Femur (tissue), 1 donor: ENCODE results near the gene NFKB1.
"Not testable (repeated sequence)": the region's sequence is repeated elsewhere in the genome, so short reads cannot be mapped to it uniquely, and the experiment has no call there.

ENCODE experiments used
- DNase-seq: peaks from one replicate; pipeline ENCODE4 v3.0.0-alpha.2; 2017

The NFKB1 gene

GRCh38 chr4:102601586-102602227 is 100.5 kb downstream of the NFKB1 start:
- DNase-seq, result no peak

GRCh38 chr4:102604222-102604940 is 103.2 kb downstream of the NFKB1 start:
- no peak for DNase-seq

- no peak for DNase-seq
These were observed 105.1 kb downstream of the NFKB1 start for GRCh38 chr4:102606261-102606660.

- no peak for DNase-seq
These were observed 105.8 kb downstream of the NFKB1 start for GRCh38 chr4:102606846-102607450.

GRCh38 chr4:102608190-102608589 is 107.0 kb downstream of the NFKB1 start:
- DNase-seq, result no peak

GRCh38 chr4:102610007-102610406 is 108.8 kb downstream of the NFKB1 start:
- DNase-seq, result no peak

GRCh38 chr4:102610476-102610875 is 109.3 kb downstream of the NFKB1 start:
- no peak for DNase-seq

- no peak for DNase-seq
These were observed 111.1 kb downstream of the NFKB1 start for GRCh38 chr4:102612210-102612609.

- no peak for DNase-seq
These were observed 111.7 kb downstream of the NFKB1 start for GRCh38 chr4:102612824-102613366.

GRCh38 chr4:102614801-102615200 is 113.6 kb downstream of the NFKB1 start:
- DNase-seq, result no peak

- DNase-seq, result peak; percentile 33
These were observed 115.5 kb downstream of the NFKB1 start for GRCh38 chr4:102616636-102617035.

GRCh38 chr4:102619021-102619420 is 117.9 kb downstream of the NFKB1 start:
- DNase-seq, result not testable (repeated sequence)

- DNase-seq, result not testable (repeated sequence)
These were observed 118.8 kb downstream of the NFKB1 start for GRCh38 chr4:102619776-102620631.

- peak; percentile 40 for DNase-seq
These were observed 119.7 kb downstream of the NFKB1 start for GRCh38 chr4:102620697-102621497.

- peak; percentile 57 for DNase-seq
These were observed 122.5 kb downstream of the NFKB1 start for GRCh38 chr4:102623622-102624021.

- no peak for DNase-seq
These were observed 123.3 kb downstream of the NFKB1 start for GRCh38 chr4:102624505-102624904.

- DNase-seq, result peak; percentile 31
These were observed 124.2 kb downstream of the NFKB1 start for GRCh38 chr4:102625232-102625930.

GRCh38 chr4:102627831-102628523 is 126.8 kb downstream of the NFKB1 start:
- no peak for DNase-seq

- no peak for DNase-seq
These were observed 128.5 kb downstream of the NFKB1 start for GRCh38 chr4:102629673-102630072.

- no peak for DNase-seq
These were observed 130.5 kb downstream of the NFKB1 start for GRCh38 chr4:102631616-102632015.
